Dendritic cell treated with granulocyte-macrophage colony-stimulating factor and Interleukin-4, amounts not matched to agents 40 ng/mL and 50 ng/mL, for 4 days (primary cell): ENCODE results near the gene SERTAD4.

Source experiments
- H3K27ac Mint-ChIP-seq: one replicate; pipeline ENCODE4 v1.8.0; 2022; ENCODE audit warnings: mild to moderate bottlenecking, mixed read lengths
- H3K27me3 Mint-ChIP-seq: one replicate; pipeline ENCODE4 v1.8.0; 2022; ENCODE audit warnings: mild to moderate bottlenecking, mixed read lengths
- H3K36me3 Mint-ChIP-seq: one replicate; pipeline ENCODE4 v1.8.0; 2022; ENCODE audit warnings: low read depth, mixed read lengths
- H3K4me1 Mint-ChIP-seq: one replicate; pipeline ENCODE4 v1.8.0; 2022; ENCODE audit warnings: low read depth, mixed read lengths
- H3K4me3 Mint-ChIP-seq: one replicate; pipeline ENCODE4 v1.8.0; 2022; ENCODE audit warnings: mild to moderate bottlenecking, moderate library complexity, mixed read lengths
- H3K9me3 Mint-ChIP-seq: one replicate; pipeline ENCODE4 v1.8.0; 2022; ENCODE audit warnings: mixed read lengths
- intact Hi-C: fragments of 100-400 bp; cut with micrococcal nuclease; formaldehyde crosslinking; loops from one replicate; pipeline ENCODE4 v1.15.0; 2022

The SERTAD4 gene

DNA sequence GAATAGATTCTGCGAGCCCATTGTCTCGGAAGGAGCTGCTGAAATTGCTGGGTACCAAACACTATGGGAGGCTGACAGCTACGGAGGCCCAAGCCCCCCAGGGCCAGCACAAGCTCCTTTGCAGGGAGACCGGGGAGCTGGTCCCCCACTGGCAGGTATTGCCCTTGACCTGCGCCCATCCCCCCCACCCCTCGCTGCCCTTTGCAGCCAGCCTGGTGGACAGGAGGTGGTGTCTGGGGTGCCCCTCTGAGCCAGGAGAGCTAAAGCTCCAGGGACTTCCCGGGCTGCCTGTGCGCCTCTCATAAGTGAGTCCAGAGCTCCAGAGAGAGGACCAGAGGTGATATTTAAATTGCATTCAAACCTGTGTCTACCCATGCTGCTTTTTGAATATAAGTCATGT lies 5.4 kb downstream of the SERTAD4 start:
- no peak overlapping the region for H3K4me3 Mint-ChIP-seq
- H3K36me3 Mint-ChIP-seq: no peaks in the 10 kb centered on the region
- H3K27ac Mint-ChIP-seq: no peak overlapping the region
- intact Hi-C loops: no loop called here
- no peaks in the 10 kb centered on the region for H3K9me3 Mint-ChIP-seq
- H3K4me1 Mint-ChIP-seq: no peaks in the 10 kb centered on the region
- H3K27me3 Mint-ChIP-seq: peaks cover 67% of the 10 kb centered on the region

DNA sequence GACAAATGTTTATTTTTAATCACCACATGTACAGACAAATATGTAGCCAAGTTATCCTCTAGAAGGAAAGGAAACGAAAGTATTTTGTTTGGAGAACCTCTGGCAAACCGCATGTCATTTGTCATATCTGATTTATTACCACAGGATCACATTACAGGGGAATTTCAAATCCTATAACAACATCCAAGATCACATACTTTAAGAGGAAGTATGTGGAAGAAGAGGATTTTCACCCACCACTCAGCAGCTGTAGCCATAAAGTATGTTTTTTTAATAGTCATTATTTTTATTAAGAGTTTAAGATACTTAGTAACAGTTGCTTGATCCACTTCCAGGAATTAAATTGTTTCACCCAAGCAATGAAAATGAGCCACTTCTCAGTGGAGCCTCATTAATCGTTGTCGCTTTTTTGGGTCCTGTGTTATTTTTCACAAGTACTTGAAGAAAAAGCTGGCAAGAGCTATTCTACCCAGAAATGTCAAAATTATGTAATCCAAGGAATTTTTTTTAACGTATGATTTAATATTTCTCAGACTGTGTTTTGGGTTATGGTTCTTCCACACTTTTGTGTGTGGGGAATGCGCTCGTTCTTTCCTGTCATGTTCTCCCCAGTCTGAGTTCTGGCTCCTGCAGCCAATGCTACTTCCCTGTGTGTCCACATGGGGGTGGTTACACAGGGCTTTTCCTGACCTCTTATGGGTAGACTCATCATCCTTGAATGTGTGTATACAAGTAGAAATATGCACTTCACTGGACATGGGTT lies 6.9 kb downstream of the SERTAD4 start:
- Mint-ChIP-seq H3K36me3 (no peaks in the 10 kb centered on the region), H3K27ac (no peak overlapping the region), H3K9me3 (no peaks in the 10 kb centered on the region), H3K27me3 (peaks cover 56% of the 10 kb centered on the region), H3K4me3 (no peak overlapping the region), H3K4me1 (no peaks in the 10 kb centered on the region)
- intact Hi-C loops: no loop called here

DNA sequence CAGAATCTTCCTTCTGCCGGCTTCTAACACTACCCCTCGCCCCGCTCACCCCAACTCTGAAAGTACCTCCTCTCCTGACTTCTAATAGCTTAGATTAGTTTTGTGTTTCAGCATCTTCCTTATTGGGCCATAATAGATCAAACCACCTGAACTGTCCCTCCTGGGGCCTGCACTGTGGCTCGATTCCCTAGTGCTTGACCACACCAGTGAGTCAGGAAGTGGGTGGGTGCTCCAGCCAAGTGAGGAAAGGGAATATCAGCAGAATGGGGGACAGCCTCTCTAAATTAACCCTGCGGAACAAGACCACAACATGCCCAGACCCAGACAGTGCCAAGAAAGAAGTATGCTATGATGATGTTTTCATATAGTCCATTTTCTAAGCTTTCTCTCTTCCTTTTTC lies 8.5 kb downstream of the SERTAD4 start:
- Mint-ChIP-seq H3K4me1 (no peaks in the 10 kb centered on the region), H3K27ac (no peak overlapping the region), H3K27me3 (peaks cover 49% of the 10 kb centered on the region), H3K4me3 (no peak overlapping the region), H3K36me3 (no peaks in the 10 kb centered on the region), H3K9me3 (no peaks in the 10 kb centered on the region)
- intact Hi-C loops: no loop called here

DNA sequence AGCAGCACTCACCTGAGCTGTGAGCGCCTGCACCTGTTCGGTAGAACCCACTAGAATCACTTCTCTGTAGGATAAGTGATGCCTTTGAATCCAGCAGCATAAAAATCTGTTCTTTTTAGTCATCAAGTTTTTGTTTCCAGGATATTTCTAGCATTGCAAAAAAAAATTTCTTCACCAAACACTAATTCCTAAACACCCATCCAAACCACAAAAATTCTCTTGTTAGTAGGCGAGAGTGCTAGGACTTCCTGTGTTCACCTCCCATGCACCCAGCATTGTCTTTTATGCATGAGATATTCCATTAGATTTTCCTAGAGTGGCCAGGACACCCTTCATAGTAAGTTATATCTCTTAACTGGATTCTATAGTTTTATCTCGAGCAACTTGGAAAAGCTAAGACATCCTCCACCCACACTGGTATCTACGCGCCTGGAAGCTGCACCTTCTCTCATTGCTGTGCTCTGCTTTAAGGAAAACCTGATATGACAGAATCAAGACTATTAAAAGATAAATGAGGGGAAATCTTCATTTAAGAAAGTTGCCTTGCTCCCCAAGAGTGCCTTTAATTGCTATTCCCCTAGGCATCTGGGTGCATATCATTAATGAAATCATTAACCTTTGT lies 12.3 kb downstream of the SERTAD4 start:
- Mint-ChIP-seq H3K27me3 (peaks cover 47% of the 10 kb centered on the region), H3K36me3 (no peaks in the 10 kb centered on the region), H3K4me3 (no peak overlapping the region), H3K27ac (no peak overlapping the region), H3K9me3 (no peaks in the 10 kb centered on the region), H3K4me1 (no peaks in the 10 kb centered on the region)
- intact Hi-C loops: no loop called here

DNA sequence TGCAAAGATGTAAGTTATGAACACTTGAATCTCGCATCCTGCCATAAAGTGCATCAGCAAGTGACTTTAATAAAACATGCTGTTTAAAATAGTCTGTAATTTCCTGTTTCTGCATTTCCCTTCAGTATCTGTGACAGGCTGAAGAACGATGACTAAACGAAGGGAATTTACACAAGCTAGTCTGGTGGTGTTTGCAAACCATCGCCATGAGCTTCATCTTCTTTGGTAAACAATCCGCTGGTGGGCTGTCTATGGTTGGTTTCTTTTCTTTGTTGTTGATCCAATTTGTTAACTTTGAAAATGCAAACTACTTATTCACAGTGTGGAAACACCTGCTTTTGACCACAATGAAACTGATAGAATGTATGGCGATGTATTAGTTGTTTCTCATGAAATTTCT lies 13.9 kb downstream of the SERTAD4 start:
- intact Hi-C loops: no loop called here
- peaks cover 51% of the 10 kb centered on the region for H3K27me3 Mint-ChIP-seq
- no peaks in the 10 kb centered on the region for H3K36me3 Mint-ChIP-seq
- no peak overlapping the region for H3K4me3 Mint-ChIP-seq
- no peak overlapping the region for H3K27ac Mint-ChIP-seq
- H3K9me3 Mint-ChIP-seq: no peaks in the 10 kb centered on the region
- peaks cover 11% of the 10 kb centered on the region for H3K4me1 Mint-ChIP-seq

DNA sequence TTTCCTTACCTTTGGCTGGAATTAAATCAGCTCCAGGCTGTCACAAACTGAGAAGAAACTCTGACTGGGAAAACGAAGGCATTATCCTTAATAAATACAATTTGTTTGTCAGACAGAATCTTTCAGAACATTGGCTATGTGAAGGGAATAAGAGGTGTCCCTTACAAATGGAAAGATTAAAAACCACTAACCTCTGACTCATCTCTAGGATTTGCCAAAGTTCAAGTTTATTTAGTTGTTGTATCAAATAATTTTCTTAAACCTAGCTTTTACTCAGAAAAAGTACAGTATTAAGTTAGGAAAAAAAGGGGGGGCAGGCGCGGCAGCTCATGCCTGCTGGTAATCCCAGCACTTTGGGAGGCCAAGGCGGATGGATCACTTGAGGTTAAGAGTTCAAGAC lies 15.7 kb downstream of the SERTAD4 start:
- Mint-ChIP-seq H3K9me3 (no peaks in the 10 kb centered on the region), H3K4me1 (peaks cover 20% of the 10 kb centered on the region), H3K27ac (no peak overlapping the region), H3K27me3 (peaks cover 59% of the 10 kb centered on the region), H3K4me3 (no peak overlapping the region), H3K36me3 (no peaks in the 10 kb centered on the region)
- intact Hi-C loops: no loop called here

DNA sequence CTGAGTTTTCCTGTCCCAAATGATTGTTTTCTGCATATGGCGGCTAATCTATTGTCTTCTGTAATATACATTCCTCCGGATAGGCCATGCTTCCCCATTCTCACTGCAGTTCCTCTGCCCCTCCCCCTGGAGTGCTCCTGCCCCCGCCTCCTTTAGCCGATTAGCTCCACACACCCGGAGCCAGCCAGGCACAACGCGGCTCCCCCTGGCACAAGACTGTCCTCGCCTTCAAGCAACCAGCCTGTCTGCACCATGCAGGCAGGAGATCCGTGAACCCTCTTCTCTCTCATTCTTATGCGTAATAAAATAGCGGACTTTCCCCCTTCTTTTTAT lies 18.0 kb downstream of the SERTAD4 start:
- H3K36me3 Mint-ChIP-seq: no peaks in the 10 kb centered on the region
- no peak overlapping the region for H3K27ac Mint-ChIP-seq
- H3K27me3 Mint-ChIP-seq: peaks cover 72% of the 10 kb centered on the region
- peaks cover 20% of the 10 kb centered on the region for H3K4me1 Mint-ChIP-seq
- H3K4me3 Mint-ChIP-seq: peak overlapping the region; percentile 78
- no peaks in the 10 kb centered on the region for H3K9me3 Mint-ChIP-seq
- intact Hi-C loops: no loop called here

DNA sequence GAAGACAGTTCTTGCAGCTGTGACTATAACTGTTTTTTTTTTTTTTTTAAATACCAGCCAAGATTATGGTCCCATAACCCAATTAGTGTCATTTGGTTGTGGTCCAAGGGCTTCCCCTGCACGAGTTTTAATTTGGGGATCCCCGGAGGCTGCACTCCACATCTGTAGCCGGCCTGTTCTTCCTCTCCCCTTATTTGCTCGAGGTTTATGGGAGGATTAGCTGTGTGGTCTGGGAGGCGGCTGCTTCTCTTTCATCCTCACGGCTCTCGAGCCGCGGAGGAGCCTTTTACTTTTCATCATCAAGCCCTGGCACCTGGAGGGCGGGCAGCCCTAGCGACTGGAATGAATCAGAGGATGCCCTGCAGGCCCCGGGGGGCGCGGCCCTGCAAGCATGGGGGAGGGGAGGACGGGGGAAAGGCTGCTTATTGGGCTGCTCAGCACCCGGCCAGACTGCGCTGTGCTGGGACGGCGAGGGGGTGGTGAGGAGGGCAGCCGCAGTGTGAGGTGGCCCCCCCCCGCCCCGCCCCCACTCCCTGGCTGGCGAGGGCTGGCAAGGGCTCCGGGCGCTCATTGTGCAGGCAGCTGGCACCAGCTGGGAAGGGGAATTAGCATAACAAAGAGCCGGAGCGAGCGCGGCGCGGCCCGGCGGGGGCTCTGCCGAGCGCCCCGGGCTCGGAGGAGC lies 18.5 kb downstream of the SERTAD4 start:
- H3K27ac Mint-ChIP-seq: no peak overlapping the region
- peaks cover 20% of the 10 kb centered on the region for H3K4me1 Mint-ChIP-seq
- intact Hi-C loops: no loop called here
- H3K4me3 Mint-ChIP-seq: peak overlapping the region; percentile 78
- H3K36me3 Mint-ChIP-seq: no peaks in the 10 kb centered on the region
- peaks cover 72% of the 10 kb centered on the region for H3K27me3 Mint-ChIP-seq
- no peaks in the 10 kb centered on the region for H3K9me3 Mint-ChIP-seq

DNA sequence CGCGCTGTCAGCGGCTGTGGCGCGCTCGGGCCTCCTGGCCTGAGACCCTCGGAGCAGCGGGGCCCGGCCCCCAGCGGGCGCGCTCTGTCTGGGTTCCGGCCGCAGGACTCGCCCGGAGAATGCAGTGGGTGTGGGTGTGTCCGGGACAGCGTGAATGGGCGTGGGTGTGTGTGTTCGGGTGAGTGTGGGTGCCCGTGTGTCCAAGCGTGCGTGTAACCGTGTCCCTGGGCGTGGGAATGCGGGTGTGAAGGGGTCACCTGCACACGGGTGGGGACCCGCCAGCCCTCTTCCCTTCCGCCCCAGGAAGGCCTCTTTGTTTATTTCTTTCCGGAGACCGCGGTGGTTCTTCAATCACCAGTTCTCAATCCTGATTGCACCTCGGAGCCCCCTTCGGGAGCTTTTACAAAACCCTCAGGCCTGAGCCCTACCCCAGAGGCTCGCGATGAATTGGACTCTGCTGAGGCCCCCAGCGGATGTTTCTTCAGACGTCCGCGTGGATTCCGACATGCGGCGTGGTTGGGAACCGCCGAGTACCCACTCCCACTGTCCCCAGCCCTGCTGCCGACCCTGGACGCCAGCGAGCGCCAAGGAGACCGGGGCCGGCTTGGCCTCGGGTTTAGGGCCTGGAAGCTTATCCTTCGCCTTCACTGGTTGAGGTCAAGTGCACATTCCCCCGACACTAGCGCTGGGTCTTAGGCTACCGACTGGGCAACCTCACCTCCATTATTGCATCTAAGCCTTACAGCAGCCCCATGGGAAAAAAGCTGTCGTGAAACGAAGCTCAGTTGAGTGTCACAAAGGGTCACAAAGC lies 19.3 kb downstream of the SERTAD4 start:
- intact Hi-C loops: no loop called here
- H3K27me3 Mint-ChIP-seq: peaks cover 68% of the 10 kb centered on the region

DNA sequence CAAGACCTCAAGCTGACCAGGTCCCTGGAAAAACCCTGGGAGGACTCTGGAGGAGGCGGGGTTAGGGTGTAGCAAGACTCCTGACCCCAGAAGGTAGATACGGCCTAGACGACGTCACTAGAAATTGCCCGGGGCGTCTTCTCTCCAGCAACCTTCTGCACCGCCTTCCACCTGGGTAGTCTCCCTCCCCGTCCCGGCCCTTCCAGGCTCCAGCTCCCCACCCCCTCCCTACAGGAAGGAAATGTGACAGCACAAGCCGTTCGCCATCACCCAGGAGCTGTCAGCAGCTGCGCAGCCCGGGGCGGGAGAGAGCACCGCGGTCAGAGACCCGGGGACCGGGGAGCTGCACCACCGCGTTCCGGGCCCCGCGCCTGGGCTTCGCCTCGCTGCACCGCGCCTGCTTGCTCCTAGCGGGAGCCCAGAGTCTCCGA lies 20.0 kb downstream of the SERTAD4 start:
- no peaks in the 10 kb centered on the region for H3K9me3 Mint-ChIP-seq
- H3K4me1 Mint-ChIP-seq: peaks cover 20% of the 10 kb centered on the region
- intact Hi-C loops: no loop called here
- no peak overlapping the region for H3K27ac Mint-ChIP-seq
- peak overlapping the region; percentile 34 for H3K4me3 Mint-ChIP-seq
- no peaks in the 10 kb centered on the region for H3K36me3 Mint-ChIP-seq
- peaks cover 62% of the 10 kb centered on the region for H3K27me3 Mint-ChIP-seq

More for the DNA sequence above, 19.3 kb downstream of the SERTAD4 start:
- no peaks in the 10 kb centered on the region for H3K36me3 Mint-ChIP-seq
- H3K9me3 Mint-ChIP-seq: no peaks in the 10 kb centered on the region
- H3K27ac Mint-ChIP-seq: no peak overlapping the region
- H3K4me3 Mint-ChIP-seq: peak overlapping the region; percentile 72
- peaks cover 20% of the 10 kb centered on the region for H3K4me1 Mint-ChIP-seq

DNA sequence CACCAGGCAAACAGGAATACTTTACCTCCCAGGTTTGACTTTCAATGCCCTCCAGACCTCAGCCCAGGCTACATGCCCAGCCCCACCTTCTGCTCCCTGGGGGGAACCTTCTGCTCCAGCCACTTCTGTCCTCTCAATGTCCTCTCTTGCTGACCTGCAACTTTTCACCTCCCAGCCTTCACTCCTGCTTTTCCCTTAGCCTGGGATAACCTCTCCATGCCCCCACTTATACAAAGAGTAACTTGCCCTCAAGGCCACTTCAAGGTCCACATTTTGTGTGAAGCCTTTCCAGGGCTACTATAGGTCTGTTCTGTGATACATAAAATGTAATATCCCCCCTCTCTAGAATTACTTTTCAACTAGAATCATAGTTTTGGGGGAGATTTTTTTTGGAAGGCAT lies 21.7 kb downstream of the SERTAD4 start:
- Mint-ChIP-seq H3K27ac (no peak overlapping the region), H3K9me3 (no peaks in the 10 kb centered on the region), H3K36me3 (no peaks in the 10 kb centered on the region), H3K4me3 (no peak overlapping the region), H3K4me1 (peaks cover 20% of the 10 kb centered on the region), H3K27me3 (peaks cover 59% of the 10 kb centered on the region)
- intact Hi-C loops: no loop called here

DNA sequence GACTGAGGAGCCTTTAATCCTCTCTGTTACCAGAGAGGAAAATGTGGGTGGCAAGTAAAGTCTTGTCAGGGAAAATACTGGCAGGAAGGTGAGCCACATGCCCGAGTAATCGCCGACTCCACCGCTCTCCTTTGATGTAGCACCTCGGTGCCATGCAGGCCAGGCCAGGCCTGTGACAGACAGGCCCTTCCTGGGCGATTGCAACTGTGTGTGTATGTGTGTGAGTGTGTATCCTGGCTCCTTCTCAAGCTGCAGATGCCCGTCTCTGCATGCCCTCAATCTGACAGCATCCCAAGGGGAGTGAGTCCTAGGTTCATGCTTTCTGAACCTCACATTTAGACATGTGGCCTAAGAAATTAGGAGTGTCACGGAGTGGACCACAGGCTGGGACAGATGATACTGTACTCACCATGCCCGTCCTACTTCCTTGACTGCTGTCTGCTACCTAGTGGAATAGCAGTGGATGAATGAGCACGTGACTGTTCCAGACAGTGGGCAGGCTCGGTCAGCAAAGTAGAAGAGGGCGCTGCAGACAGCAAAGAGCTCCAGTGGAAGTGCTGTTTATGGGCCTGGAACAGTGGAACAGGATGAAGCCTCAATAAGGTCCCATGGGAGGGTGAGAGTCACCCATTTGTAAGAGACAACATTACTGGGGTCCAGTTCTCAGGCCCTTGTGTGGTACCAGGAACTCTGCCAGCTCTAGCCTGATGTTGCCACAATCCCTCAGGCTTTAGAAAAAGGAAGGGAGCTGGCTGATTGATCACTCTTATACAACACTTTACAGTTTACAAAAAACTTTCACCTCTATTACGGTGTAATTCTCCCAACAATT lies 25.3 kb downstream of the SERTAD4 start:
- peaks cover 28% of the 10 kb centered on the region for H3K27me3 Mint-ChIP-seq
- no peak overlapping the region for H3K4me3 Mint-ChIP-seq
- no peaks in the 10 kb centered on the region for H3K36me3 Mint-ChIP-seq
- H3K27ac Mint-ChIP-seq: no peak overlapping the region
- no peaks in the 10 kb centered on the region for H3K4me1 Mint-ChIP-seq
- H3K9me3 Mint-ChIP-seq: no peaks in the 10 kb centered on the region
- intact Hi-C loops: no loop called here

DNA sequence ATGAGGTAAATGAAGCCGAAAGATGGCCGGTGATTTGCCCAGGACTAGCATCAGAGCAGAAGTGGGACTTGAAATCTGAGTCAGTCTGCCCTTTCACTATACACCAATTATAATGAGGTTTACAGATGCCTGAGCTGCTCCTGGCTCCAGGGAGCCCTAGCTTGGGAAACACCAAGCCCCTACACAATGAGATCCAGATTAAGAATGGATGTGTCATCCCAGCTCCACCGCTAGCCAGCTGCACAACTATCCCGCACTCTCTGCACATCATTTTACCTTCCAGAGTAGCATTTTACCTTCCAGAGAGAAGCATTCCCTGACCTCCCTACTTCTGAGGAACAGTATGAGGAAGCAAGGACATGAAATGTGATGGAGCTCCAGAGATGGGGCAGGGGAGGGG lies 27.0 kb downstream of the SERTAD4 start:
- intact Hi-C loops: no loop called here
- H3K27me3 Mint-ChIP-seq: peaks cover 12% of the 10 kb centered on the region
- H3K27ac Mint-ChIP-seq: no peak overlapping the region
- H3K4me3 Mint-ChIP-seq: no peak overlapping the region
- no peaks in the 10 kb centered on the region for H3K36me3 Mint-ChIP-seq
- H3K4me1 Mint-ChIP-seq: no peaks in the 10 kb centered on the region
- H3K9me3 Mint-ChIP-seq: no peaks in the 10 kb centered on the region
